Measurements from ENCODE around the gene NPL.

Gene NPL

GRCh38 chr1:182811975-182812722 lies 22.6 kb downstream of the NPL start:
- no peak for TF ChIP-seq CTCF (IDR thresholded peaks at IDR 0.05; ENCODE audit: insufficient read depth, low read length, poor library complexity, severe bottlenecking)
- Histone ChIP-seq H4K20me1 (ENCODE audit: low read depth, low read length) (no peaks in the 10 kb centered on the region), H3F3A (ENCODE audit: insufficient read depth) (no peaks in the 10 kb centered on the region), H3K79me2 (ENCODE audit: insufficient read depth, low read length) (no peaks in the 10 kb centered on the region), H3K27ac (ENCODE audit: low read depth, low read length) (no peak overlapping the region), H3K36me3 (ENCODE audit: low read length) (no peaks in the 10 kb centered on the region; the same call in 1 of the 2 replicates), H3K4me3 (ENCODE audit: insufficient read depth, low read length, poor library complexity, severe bottlenecking) (no peak overlapping the region), H2AFZ (ENCODE audit: low read depth, low read length, severe bottlenecking) (no peak overlapping the region), H3K9ac (ENCODE audit: low read length) (no peak overlapping the region), H3K9me2 (replicated peaks; ENCODE audit: insufficient read depth, low read length) (no peaks in the 10 kb centered on the region), H3K4me2 (ENCODE audit: low read depth, low read length, poor library complexity, severe bottlenecking) (no peak overlapping the region), H3K9me3 (ENCODE audit: insufficient read depth, low read length) (no peaks in the 10 kb centered on the region), H3K27me3 (ENCODE audit: low read length) (no peaks in the 10 kb centered on the region)

- H3K9me3 ChIP-seq (ENCODE audit: insufficient read depth, low read length), result no peaks in the 10 kb centered on the region
- no peaks in the 10 kb centered on the region for H3K9me2 ChIP-seq (replicated peaks; ENCODE audit: insufficient read depth, low read length)
- no peaks in the 10 kb centered on the region for H4K20me1 ChIP-seq (ENCODE audit: low read depth, low read length)
- no peak overlapping the region for H3K27ac ChIP-seq (ENCODE audit: low read depth, low read length)
- no peaks in the 10 kb centered on the region for H3K79me2 ChIP-seq (ENCODE audit: insufficient read depth, low read length)
- TF ChIP-seq EZH2phosphoT487 (conservative IDR thresholded peaks at IDR 0.05; ENCODE audit: low read length) (no peak), CTCF (IDR thresholded peaks at IDR 0.05; ENCODE audit: insufficient read depth, low read length, poor library complexity, severe bottlenecking) (no peak)
- no peak overlapping the region for H2AFZ ChIP-seq (ENCODE audit: low read depth, low read length, severe bottlenecking)
- no peaks in the 10 kb centered on the region for H3F3A ChIP-seq (ENCODE audit: insufficient read depth)
- H3K9ac ChIP-seq (ENCODE audit: low read length), result no peak overlapping the region
- no peaks in the 10 kb centered on the region; the same call in 1 of the 2 replicates for H3K36me3 ChIP-seq (ENCODE audit: low read length)
- H3K4me3 ChIP-seq (ENCODE audit: insufficient read depth, low read length, poor library complexity, severe bottlenecking), result no peak overlapping the region
- H3K27me3 ChIP-seq (ENCODE audit: low read length), result no peaks in the 10 kb centered on the region
- H3K4me2 ChIP-seq (ENCODE audit: low read depth, low read length, poor library complexity, severe bottlenecking), result no peak overlapping the region
These were observed 27.3 kb downstream of the NPL start for GRCh38 chr1:182816863-182817262.

- Histone ChIP-seq H3K27me3 (ENCODE audit: low read length) (no peaks in the 10 kb centered on the region), H3K9me3 (ENCODE audit: insufficient read depth, low read length) (no peaks in the 10 kb centered on the region), H3K27ac (ENCODE audit: low read depth, low read length) (no peak overlapping the region), H3K9me2 (replicated peaks; ENCODE audit: insufficient read depth, low read length) (no peaks in the 10 kb centered on the region), H4K20me1 (ENCODE audit: low read depth, low read length) (no peaks in the 10 kb centered on the region), H2AFZ (ENCODE audit: low read depth, low read length, severe bottlenecking) (no peak overlapping the region), H3K36me3 (ENCODE audit: low read length) (no peaks in the 10 kb centered on the region; the same call in 1 of the 2 replicates), H3K9ac (ENCODE audit: low read length) (no peak overlapping the region), H3K4me2 (ENCODE audit: low read depth, low read length, poor library complexity, severe bottlenecking) (no peak overlapping the region), H3K4me3 (ENCODE audit: insufficient read depth, low read length, poor library complexity, severe bottlenecking) (no peak overlapping the region), H3K79me2 (ENCODE audit: insufficient read depth, low read length) (no peaks in the 10 kb centered on the region), H3F3A (ENCODE audit: insufficient read depth) (no peaks in the 10 kb centered on the region)
- no peak for TF ChIP-seq EZH2phosphoT487 (conservative IDR thresholded peaks at IDR 0.05; ENCODE audit: low read length)
- no peak for TF ChIP-seq CTCF (IDR thresholded peaks at IDR 0.05; ENCODE audit: insufficient read depth, low read length, poor library complexity, severe bottlenecking)
These were observed 28.2 kb downstream of the NPL start for GRCh38 chr1:182817802-182818201.

All from SU-DHL-6 (cell line).